ENCODE results near the gene SOX13.

DNA sequence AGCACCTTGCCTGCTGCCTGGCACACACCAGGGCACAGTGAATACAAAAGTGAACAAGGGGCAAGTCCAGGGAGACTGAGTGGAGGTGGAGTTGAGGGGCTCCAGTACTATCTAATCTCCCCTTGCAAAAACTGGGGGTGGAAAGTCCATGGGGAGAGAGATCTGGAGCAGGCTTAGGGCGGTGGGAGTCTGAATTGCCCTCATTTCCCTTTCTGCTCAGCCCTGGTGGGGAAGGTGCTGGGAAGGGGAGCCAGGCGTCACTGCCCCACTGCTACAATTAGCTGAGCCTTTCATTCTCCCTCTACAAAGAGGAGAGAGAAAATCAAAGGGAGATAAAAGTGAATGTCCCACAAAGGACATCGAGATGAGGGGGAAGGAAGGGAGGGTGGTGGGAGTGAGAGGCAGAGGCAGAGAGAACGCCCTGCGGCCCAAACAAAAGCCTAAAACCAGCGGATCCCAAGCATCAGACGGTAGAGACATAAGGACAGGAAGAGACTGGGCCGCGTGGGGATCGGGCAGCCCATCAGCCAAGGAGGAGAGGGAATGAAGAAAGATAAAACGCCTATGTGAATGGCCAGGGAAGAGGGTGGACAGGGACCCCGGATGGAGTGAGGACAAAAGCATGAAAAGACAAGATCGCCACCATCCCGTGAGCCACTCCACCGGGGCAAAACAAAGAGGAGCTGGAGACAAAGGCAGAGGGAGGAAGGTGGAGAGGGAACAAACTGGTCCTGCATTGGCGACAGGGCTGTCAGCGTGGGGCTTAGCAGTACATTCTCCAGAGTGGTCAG, 46.8 kb upstream of the SOX13 start:
- TF ChIP-seq, protein P1, sequence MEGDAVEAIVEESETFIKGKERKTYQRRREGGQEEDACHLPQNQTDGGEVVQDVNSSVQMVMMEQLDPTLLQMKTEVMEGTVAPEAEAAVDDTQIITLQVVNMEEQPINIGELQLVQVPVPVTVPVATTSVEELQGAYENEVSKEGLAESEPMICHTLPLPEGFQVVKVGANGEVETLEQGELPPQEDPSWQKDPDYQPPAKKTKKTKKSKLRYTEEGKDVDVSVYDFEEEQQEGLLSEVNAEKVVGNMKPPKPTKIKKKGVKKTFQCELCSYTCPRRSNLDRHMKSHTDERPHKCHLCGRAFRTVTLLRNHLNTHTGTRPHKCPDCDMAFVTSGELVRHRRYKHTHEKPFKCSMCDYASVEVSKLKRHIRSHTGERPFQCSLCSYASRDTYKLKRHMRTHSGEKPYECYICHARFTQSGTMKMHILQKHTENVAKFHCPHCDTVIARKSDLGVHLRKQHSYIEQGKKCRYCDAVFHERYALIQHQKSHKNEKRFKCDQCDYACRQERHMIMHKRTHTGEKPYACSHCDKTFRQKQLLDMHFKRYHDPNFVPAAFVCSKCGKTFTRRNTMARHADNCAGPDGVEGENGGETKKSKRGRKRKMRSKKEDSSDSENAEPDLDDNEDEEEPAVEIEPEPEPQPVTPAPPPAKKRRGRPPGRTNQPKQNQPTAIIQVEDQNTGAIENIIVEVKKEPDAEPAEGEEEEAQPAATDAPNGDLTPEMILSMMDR (IDR thresholded peaks at IDR 0.05), result no peak
- TF ChIP-seq EZH2phosphoT487 (IDR thresholded peaks at IDR 0.05), result no peak
- TF ChIP-seq EZH2 (IDR thresholded peaks at IDR 0.05), result no peak

Measured in neural progenitor cell (in vitro differentiated cells).